HepG2 (cell line): ENCODE measurements around the gene NEURL1. TPM values are rescaled to one million over a fixed set of nuclear protein-coding genes. Genes with fewer than 3 reads are reported as not detected.

Experiments used
- EP300 ChIP-seq, 3 experiments: sonication (generic) in 1 of 3; formaldehyde crosslinking in 1 of 3; IDR thresholded peaks; 2 replicates each; pipeline versions ENCODE4 v1.5.1 to v1.6.1; 2011 to 2020; ENCODE audit warnings: low read depth in 2 of 3, low read length in 2 of 3, borderline replicate concordance in 1 of 3, improper control_type of control experiment in 1 of 3, mild to moderate bottlenecking in 1 of 3, missing genetic modification reagents in 1 of 3, moderate library complexity in 1 of 3
- JUND ChIP-seq: sonication (generic); formaldehyde crosslinking; IDR thresholded peaks from 2 replicates; pipeline ENCODE4 v1.8.0; 2022; ENCODE audit warnings: mild to moderate bottlenecking, missing genetic modification reagents
- KAT2B ChIP-seq: fragments of 150-350 bp; IDR thresholded peaks from 2 replicates; pipeline ENCODE4 v1.6.1; 2014; ENCODE audit warnings: low read depth, low read length, borderline replicate concordance
- NFKBIZ ChIP-seq: IDR thresholded peaks from 2 replicates; pipeline ENCODE4 v1.6.1; 2018; ENCODE audit warnings: missing genetic modification reagents, missing compliant biosample characterization
- NR2F2 ChIP-seq: IDR thresholded peaks from 2 replicates; pipeline ENCODE4 v1.6.1; 2012; ENCODE audit warnings: low read depth, inconsistent platforms, borderline replicate concordance
- PCBP1 ChIP-seq: fragments of 200-400 bp; formaldehyde crosslinking; IDR thresholded peaks from 2 replicates; pipeline ENCODE4 v1.6.1; 2017; ENCODE audit warnings: mild to moderate bottlenecking, low read depth, low read length, borderline replicate concordance
- RARG ChIP-seq: sonication (generic); formaldehyde crosslinking; IDR thresholded peaks from 2 replicates; pipeline ENCODE4 v1.4.0; 2020; ENCODE audit warnings: low read depth, mild to moderate bottlenecking, missing genetic modification reagents
- REXO4 ChIP-seq: sonication (generic); formaldehyde crosslinking; IDR thresholded peaks from 2 replicates; pipeline ENCODE4 v1.8.0; 2022; ENCODE audit warnings: missing genetic modification reagents, mild to moderate bottlenecking, borderline replicate concordance
- SAP130 ChIP-seq: IDR thresholded peaks from 2 replicates; pipeline ENCODE4 v1.6.1; 2016; ENCODE audit warnings: low read depth
- TBL1XR1 ChIP-seq: fragments of 150-350 bp; IDR thresholded peaks from 2 replicates; pipeline ENCODE4 v1.6.1; 2014; ENCODE audit warnings: borderline replicate concordance, low read length; ENCODE audit not compliant: partially characterized antibody
- U2AF2 ChIP-seq: fragments of 200-400 bp; formaldehyde crosslinking; IDR thresholded peaks from 2 replicates; pipeline ENCODE4 v1.6.1; 2017; ENCODE audit warnings: low read depth, mild to moderate bottlenecking, low read length
- ZBTB49 ChIP-seq: sonication (generic); formaldehyde crosslinking; IDR thresholded peaks from 2 replicates; pipeline ENCODE4 v1.4.0; 2020; ENCODE audit warnings: missing genetic modification reagents, borderline replicate concordance
- ZNF142 ChIP-seq: sonication (generic); formaldehyde crosslinking; IDR thresholded peaks from 2 replicates; pipeline ENCODE4 v1.4.0; 2020; ENCODE audit warnings: missing genetic modification reagents
- ZNF18 ChIP-seq: sonication (generic); formaldehyde crosslinking; IDR thresholded peaks from 2 replicates; pipeline ENCODE4 v1.8.0; 2022; ENCODE audit warnings: mild to moderate bottlenecking, missing genetic modification reagents; ENCODE audit not compliant: insufficient replicate concordance
- ZNF251 ChIP-seq: sonication (generic); formaldehyde crosslinking; IDR thresholded peaks from 2 replicates; pipeline ENCODE4 v1.9.0; 2021; ENCODE audit warnings: mild to moderate bottlenecking, missing genetic modification reagents
- ZNF546 ChIP-seq: sonication (generic); formaldehyde crosslinking; conservative IDR thresholded peaks from 2 replicates; pipeline ENCODE4 v1.8.1; 2023; ENCODE audit warnings: mild to moderate bottlenecking, missing genetic modification reagents
- ZNF572 ChIP-seq: sonication (generic); formaldehyde crosslinking; IDR thresholded peaks from 2 replicates; pipeline ENCODE4 v1.5.1; 2020; ENCODE audit warnings: mild to moderate bottlenecking, missing genetic modification reagents
- ZNF670 ChIP-seq: sonication (generic); formaldehyde crosslinking; IDR thresholded peaks from 2 replicates; pipeline ENCODE4 v1.8.0; 2022; ENCODE audit warnings: mild to moderate bottlenecking, missing genetic modification reagents, borderline replicate concordance
- ZSCAN31 ChIP-seq: sonication (generic); formaldehyde crosslinking; IDR thresholded peaks from 2 replicates; pipeline ENCODE4 v1.5.0; 2020; ENCODE audit warnings: low read depth, mild to moderate bottlenecking, missing genetic modification reagents
- polyA plus RNA-seq, 8 experiments: library from polyadenylated mRNA; depleted of rRNA in 3 of 8; stranded (reverse) in 7 of 8; unstranded in 1 of 8; fragments of >200 nt; fragmentation: Illumina TruSeq in 4 of 8; extraction: Trizol in 4 of 8; gene quantifications; 2 replicates each; pipeline versions ENCODE4 v1.2.1 to v1.2.3, GENCODE V29; 2011 to 2016; ENCODE audit warnings: low read depth in 4 of 8, missing spikeins in 1 of 8, mixed read lengths in 1 of 8; ENCODE audit not compliant: insufficient read depth in 1 of 8
- total RNA-seq, 5 experiments: library from RNA; depleted of rRNA; stranded (reverse); fragments of >200 nt; fragmentation: Illumina TruSeq; extraction: Trizol; gene quantifications; 2 replicates each; pipeline ENCODE4 v1.2.3, GENCODE V29; 2016; ENCODE audit warnings: low read depth in 1 of 5

Gene NEURL1
- total and polyA plus RNA-seq, 2 of the 13 experiments (the other 11 are each of a cell fraction or from before 2014, with no cell fraction given): not detected

- TF ChIP-seq ZBTB49: no peak
- no peak for TF ChIP-seq ZNF18 (CRISPR knock-in tag)
- TF ChIP-seq TBL1XR1: no peak
- TF ChIP-seq JUND (CRISPR knock-in tag): no peak
- no peak for TF ChIP-seq ZNF670 (CRISPR knock-in tag)
- no peak for TF ChIP-seq ZNF142
- no peak for TF ChIP-seq ZNF251 (CRISPR knock-in tag)
- TF ChIP-seq KAT2B: no peak
- no peak for TF ChIP-seq REXO4 (CRISPR knock-in tag)
- no peak for TF ChIP-seq ZNF546 (CRISPR knock-in tag)
- peak; percentile 37; the same call in 1 of the 2 replicates for TF ChIP-seq SAP130 (CRISPR knock-in tag)
- TF ChIP-seq ZNF572 (CRISPR knock-in tag): no peak
- TF ChIP-seq RARG (CRISPR knock-in tag): no peak
- TF ChIP-seq EP300 (IDR thresholded peaks at IDR 0.05; ENCODE audit: low read depth in 2 of 2, low read length in 2 of 2): 0 out of 4 replicates have a peak, but pooled peaks of 1 of the 2 experiments have one; percentile 15
- TF ChIP-seq EP300 (CRISPR knock-in tag; IDR thresholded peaks at IDR 0.05; ENCODE audit: borderline replicate concordance): no peak
- TF ChIP-seq NR2F2: no peak
- TF ChIP-seq NFKBIZ (CRISPR knock-in tag): no peak
- no peak for TF ChIP-seq U2AF2
- no peak for TF ChIP-seq PCBP1
- no peak for TF ChIP-seq ZSCAN31 (CRISPR knock-in tag)
Observed at GRCh38 chr10:103512591-103513379, 19.3 kb downstream of the NEURL1 start (continued).
